GM18861 (cell line): ENCODE data around the gene ANKRD55.
"Not testable (repeated sequence)": the region's sequence is repeated elsewhere in the genome, so short reads cannot be mapped to it uniquely, and the experiment has no call there.

Source experiments
- ATAC-seq: cut with Tn5 transposase; IDR thresholded peaks from one replicate; pipeline ENCODE4 v1.9.1; 2021; ENCODE audit not compliant: unreplicated experiment

The ANKRD55 gene

DNA sequence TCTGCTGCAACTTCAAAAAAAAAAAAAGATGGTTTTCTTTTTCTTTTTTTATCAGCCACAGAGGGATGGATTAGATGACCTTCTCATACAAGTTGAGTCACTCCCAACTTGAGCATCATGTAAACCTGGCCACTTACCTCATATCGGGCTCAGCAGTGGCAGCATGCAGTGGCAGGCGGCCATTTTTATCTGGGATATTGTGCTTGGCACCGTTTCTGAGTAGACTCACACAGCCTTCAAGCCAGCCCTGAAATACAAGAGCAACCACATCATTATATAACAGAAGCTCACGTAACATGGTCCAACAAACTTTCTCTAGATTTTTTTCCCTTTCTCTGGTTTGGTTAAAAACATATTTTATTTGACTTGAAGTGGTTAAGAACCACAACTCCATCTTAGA is 62.6 kb downstream of the ANKRD55 start:
- no peak for ATAC-seq

DNA sequence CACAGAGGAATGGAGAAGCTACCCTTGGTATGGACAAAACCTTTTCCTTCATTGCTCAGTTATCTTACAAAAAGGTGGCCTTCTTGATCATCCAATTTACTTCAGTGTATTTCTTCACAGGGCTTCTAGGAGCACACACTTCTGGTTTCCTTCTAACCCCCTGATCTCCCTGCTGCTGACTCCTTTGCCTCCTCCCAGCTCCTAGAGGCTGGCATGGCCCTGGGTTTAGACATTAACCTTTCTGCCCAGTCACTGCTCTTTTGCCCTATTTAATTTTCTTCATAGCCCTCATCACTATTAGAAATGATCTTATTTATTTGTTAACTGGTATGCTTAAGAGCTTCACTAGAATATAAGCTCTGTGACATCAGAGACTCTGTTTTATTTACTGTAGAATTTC is 63.2 kb downstream of the ANKRD55 start:
- no peak for ATAC-seq

DNA sequence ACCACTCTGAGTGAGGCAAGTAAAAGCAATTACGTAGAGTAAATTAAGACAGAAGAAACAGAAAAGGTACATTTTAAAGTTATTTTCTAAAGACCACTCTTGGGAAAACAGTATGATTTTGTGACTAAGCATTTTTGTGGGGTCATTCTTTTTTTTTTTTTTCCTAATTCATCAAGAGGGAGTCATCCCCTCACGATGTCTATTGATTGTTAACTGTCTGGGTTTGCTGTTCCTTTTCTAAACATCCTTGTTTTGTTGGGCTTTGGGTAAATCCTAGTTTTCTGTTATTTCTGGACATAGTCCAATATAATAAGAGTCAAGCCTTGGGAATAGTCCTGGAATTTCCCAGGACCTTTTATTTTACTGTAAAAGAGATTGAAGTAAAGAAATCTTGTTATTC is 63.8 kb downstream of the ANKRD55 start:
- no peak for ATAC-seq

DNA sequence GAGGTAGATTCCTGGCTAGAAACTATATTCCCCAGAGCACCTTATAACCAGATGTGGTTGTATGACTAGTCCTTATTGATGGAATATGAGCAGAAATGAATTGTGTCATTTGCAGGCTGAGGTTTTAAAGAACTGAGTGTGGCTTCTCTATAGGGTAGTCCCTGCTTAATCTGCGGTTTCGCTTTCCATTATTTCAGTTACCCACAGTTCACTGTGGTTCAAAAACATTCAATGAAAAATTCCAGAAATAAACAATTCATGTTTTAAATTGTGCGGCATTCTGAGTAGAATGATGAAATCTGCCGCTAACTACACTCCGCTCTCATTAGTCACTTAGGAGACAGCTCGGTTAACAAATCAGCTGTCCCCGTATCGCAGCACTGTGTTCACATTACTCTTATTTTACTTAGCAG is 65.1 kb downstream of the ANKRD55 start:
- ATAC-seq = no peak

GRCh38 chr5:56167519-56167918 is 65.6 kb downstream of the ANKRD55 start:
- ATAC-seq = no peak

- ATAC-seq = no peak
Observed at GRCh38 chr5:56166671-56167385, 66.3 kb downstream of the ANKRD55 start.

- ATAC-seq = no peak
Observed at GRCh38 chr5:56164376-56164775, 68.8 kb downstream of the ANKRD55 start.

- no peak for ATAC-seq
Observed at GRCh38 chr5:56161927-56162326, 71.2 kb downstream of the ANKRD55 start.

DNA sequence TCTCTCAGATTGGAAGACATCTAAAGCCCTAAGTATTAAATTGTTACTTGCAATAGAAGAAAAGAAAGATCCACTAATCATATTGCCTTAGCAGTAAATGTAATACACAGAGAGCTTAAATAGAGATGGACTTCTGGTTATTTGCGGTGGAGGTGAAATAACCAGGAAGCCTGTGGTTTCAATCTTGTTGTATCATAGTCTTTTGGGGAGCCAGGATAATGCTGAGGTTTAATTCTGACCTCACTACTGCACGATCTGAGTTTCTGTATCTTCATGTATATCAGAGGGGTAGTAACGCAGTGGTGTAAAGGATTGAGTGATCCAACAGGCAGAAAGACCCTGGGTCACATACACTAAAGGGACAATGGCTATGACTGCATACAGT is 71.7 kb downstream of the ANKRD55 start:
- ATAC-seq = no peak

GRCh38 chr5:56160723-56161438 is 72.2 kb downstream of the ANKRD55 start:
- no peak for ATAC-seq

DNA sequence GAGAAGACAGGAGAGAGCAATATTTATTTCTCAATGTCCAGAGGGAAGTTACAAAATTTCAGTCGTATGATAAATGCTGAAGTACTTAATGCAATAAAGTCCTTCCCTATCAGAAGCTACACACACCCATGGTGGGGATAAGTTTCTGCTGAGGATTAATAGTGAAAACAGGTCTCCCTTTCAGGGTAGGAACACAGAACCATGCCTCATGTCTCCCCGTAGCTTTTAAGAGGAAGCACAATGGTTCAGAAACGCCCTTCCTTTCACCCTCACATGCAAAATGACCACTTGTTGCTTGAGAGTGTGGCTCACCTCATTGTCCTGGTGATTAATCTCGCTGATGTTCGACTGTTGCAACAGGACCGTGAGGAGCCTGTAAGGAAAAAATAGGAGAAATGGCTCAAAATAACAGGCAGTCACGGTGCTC is 73.6 kb downstream of the ANKRD55 start:
- no peak for ATAC-seq

DNA sequence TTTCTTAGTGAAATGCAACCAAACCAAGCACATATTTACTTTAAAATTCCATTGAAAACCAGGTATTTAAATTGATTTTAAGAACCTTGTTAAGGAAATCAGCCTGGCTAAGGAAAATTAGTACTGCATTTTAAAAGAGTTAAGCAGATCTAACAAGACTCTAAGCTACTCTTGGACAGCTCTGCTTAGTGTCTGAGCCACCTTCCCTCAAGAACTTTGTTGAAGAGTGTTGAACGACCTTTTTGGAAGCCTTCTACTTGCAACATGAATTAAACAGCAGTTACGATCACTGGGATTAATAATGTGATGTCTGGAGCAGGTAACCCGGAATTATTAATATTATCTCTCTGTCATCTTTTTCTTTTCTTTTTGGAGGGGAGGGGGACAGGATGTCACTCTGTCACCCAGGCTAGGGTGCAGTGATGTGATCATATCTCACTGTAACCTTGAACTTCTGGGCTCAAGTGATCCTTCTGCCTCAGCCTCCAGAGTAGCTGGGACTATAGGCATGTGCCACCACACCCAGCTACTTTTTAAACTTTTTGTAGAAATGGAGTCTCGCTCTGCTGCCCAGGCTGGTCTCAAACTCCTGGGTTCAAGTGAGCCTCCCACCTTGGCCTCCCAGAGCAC is 74.7 kb downstream of the ANKRD55 start:
- no peak for ATAC-seq

DNA sequence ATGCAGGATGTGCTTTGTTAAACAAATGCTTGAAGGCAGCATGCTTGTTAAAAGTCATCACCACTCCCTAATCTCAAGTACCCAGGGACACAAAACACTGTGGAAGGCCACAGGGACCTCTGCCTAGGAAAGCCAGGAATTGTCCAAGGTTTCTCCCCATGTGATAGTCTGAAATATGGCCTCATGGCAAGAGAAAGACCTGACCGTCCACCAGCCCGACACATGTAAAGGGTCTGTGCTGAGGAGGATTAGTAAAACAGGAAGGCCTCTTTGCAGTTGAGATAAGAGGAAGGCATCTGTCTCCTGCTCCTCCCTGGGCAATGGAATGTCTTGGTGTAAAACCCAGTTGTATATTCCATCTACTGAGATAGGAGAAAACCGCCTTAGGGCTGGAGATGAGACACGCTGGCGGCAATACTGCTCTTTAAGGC is 75.9 kb downstream of the ANKRD55 start:
- not testable (repeated sequence) for ATAC-seq

DNA sequence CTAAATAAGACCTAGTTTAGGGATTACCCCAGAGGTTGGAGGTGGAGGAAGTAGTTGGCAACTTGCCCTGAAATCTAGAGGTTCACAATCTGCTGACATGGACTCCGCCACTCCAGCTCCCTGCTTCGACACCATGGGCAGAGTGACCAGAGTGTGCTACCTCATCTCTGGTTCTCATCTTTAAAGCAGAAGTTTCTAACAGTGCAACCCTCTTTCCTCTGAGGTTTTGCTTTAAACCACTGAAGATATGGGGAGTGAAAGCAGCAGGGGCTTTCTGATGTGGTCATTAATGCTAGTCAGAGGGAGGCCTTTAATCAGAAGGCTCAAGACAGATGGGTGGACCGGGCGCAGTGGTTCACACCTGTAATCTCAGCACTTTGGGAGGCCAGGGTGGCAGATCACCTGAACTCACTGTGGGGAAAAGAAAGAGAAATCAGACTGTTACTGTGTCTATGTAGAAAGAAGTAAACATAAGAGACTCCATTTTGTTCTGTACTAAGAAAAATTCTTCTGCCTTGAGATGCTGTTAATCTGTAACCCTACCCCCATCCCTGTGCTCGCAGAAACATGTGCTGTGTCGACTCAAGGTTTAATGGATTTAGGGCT is 76.4 kb downstream of the ANKRD55 start:
- ATAC-seq = peak; percentile 51

- peak; percentile 4 for ATAC-seq
Observed at GRCh38 chr5:56155992-56156584, 77.0 kb downstream of the ANKRD55 start.

GRCh38 chr5:56154732-56155484 is 78.2 kb downstream of the ANKRD55 start:
- no peak for ATAC-seq

DNA sequence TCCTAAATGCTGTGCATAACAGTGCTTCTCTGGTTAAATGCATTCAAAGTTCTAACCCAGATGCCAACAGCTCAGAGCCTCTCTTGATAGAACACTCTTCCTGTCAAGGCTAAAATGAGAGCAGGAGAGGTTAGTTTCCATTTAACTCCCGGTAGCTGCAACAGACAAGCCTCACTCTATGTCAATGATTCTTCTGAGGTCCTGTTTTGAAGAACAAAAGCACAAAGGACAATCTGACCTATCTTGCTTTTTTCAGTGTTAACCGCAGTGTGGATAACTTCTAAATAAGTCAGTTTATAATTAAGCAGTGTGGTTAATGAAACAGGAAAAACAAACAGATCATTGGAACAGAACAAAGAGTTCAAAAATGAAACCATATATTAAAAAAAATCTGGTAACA is 80.7 kb downstream of the ANKRD55 start:
- ATAC-seq = peak; percentile 33

DNA sequence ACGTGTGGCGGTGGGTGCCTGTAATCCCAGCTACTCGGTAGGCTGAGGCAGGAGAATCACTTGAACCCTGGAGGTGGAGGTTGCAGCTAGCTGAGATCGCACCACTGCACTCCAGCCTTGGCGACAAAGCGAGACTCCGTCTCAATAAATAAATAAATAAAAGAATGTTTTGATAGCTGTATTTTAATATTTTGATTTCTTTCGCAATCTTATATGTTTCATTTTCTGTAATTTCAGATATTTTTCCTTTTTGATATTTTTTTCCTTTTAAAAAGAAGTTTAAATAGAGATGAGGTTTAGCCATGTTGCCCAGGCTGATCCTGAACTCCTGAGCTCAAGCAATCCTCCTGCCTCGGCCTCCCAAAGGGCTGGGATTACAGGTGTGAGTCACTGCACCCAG is 82.4 kb downstream of the ANKRD55 start:
- ATAC-seq = not testable (repeated sequence)

DNA sequence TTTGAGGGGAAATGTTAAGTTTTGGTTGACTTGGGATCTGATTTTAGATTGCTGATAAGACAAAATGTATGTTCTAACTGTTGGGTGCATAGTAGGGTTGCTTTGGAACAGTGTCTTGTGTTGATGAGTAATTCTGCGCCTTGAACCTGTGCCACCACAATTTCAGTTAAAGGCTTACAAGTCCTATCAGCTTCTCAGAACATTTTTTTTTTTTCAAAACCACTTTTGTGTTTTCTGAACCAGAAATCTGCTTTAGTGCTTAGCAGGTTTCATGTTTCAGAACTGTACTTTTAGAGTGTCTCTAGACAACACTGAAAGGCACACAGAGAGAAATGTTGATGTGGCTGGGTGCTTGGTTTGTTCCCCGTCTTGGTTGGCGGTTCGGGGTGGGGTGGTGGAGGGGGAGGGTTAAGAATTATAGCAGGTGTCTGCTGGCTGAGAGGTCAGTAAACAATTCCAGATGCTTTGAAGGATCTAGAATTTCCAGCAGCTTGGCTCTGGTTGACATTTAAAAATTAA is 84.6 kb downstream of the ANKRD55 start:
- peak; percentile 73 for ATAC-seq

- no peak for ATAC-seq
Observed at GRCh38 chr5:56147659-56148230, 85.4 kb downstream of the ANKRD55 start.
